DOHH2 (cell line): ENCODE results near the gene SLC25A10.

Source experiments
- CTCF ChIP-seq: fragments of 200-600 bp; sonication (generic); IDR thresholded peaks from one replicate; pipeline ENCODE4 v1.5.1; 2014; ENCODE audit warnings: antibody characterized with exemption, mild to moderate bottlenecking, low read depth, low read length; ENCODE audit not compliant: poor library complexity, severe bottlenecking
- EZH2phosphoT487 ChIP-seq: fragments of 200-600 bp; sonication (generic); IDR thresholded peaks from 2 replicates; pipeline ENCODE4 v1.6.1; 2017; ENCODE audit warnings: borderline replicate concordance, mild to moderate bottlenecking, antibody characterized with exemption, low read length, moderate library complexity, mixed read lengths

DNA sequence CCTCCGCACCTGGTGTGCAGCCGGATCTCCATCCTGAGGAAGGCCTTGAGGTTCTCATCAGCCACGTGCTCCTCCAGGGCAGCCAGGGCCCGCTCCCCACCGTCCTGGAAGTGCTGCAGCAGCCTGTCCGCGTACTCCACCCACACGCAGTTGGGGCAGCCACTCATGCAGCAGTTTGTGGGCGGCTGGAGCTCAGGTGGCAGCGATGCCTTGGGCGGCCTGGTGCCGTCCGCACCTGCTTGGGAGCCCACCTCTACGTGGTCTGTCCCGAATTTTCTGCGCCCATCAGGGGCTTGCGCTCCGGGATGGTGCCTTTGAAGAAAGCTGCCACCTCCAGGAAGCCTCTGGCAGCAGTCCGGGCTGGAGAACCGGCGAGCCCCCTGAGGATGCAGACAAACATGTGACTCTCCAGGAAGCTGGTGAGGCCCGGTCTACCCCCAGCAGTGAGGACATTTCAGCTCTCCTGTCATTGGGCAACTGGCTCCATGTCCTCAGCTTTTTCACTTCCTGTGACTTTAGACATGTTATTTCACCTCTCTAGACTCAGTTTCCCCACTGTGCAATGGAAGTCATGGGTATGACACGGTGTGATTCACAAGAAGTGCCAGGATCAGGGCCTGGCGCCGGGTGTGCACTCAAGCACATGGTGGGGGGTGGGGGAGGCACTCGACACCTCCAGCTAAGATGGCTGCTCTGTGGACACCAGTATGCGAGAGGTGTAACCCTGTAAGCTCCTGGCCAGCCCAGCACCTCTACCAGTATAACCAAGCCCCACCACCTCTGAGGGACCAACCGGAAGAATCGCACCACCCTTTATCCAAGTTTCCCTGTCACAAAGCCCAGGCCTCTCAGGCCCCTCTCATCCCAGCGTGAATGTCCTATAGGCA, 46.6 kb upstream of the SLC25A10 start:
- TF ChIP-seq CTCF (no peak), EZH2phosphoT487 (no peak)
